Measurements from ENCODE around the gene PLA2G4B. TPM values are rescaled to one million over a fixed set of nuclear protein-coding genes. Genes with fewer than 3 reads are reported as not detected.
A peak's percentile ranks its signal among the peaks of the same experiment; 100 is the strongest.

The PLA2G4B gene
- total and polyA plus RNA-seq, 10 of the 15 experiments (the other 5 are each of a cell fraction or from before 2014, with no cell fraction given): 0.22 to 6.6 (median 2.9) TPM

- ChIA-PET CTCF (interaction anchor here (2.5 kb wide), 1 partner anchor 55 kb away, joined by 12 read pairs; the partner anchor contains the start of gene MAPKBP1), POLR2A (no interaction called here), RAD21 (ENCODE audit: unreplicated experiment) (interaction anchor here (1.1 kb wide), 1 partner anchor 56 kb away, joined by 3 read pairs; no protein-coding TSS in a partner anchor), SMC1A (ENCODE audit: uncharacterized antibody, unreplicated experiment) (interaction anchor here (0.9 to 3.0 kb wide), 4 partner anchors 9 to 144 kb away, joined by 3 to 7 read pairs (median 3); partner anchors contain the start of gene MAPKBP1)
- DNase-seq (ENCODE audit: low read depth, low spot score): no peak
- H3K4me1 ChIP-seq (ENCODE audit: control insufficient read depth, insufficient read depth, low read length): no peaks in the 10 kb centered on the region
- no peak for ATAC-seq
- peak; percentile 78 for FAIRE-seq
- H3K9me3 ChIP-seq (replicated peaks; ENCODE audit: control insufficient read depth, insufficient read depth, low read length): no peaks in the 10 kb centered on the region
- 5% methylated on average over 6 of the region's 6 CpGs for WGBS (ENCODE audit: insufficient coverage, insufficient replicate concordance, low lambda C conversion rate, missing lambda C conversion rate)
- TF ChIP-seq FOXK2 (IDR thresholded peaks at IDR 0.05): no peak
- TF ChIP-seq RFX5 (IDR thresholded peaks at IDR 0.05; ENCODE audit: low read depth, low read length): no peak
- TF ChIP-seq CBX5 (IDR thresholded peaks at IDR 0.05; ENCODE audit: low read depth): no peak
- no peak for TF ChIP-seq HDGF (IDR thresholded peaks at IDR 0.05)
- TF ChIP-seq STAT3 (IDR thresholded peaks at IDR 0.05; ENCODE audit: low read depth, low read length): no peak
- TF ChIP-seq CBX3 (IDR thresholded peaks at IDR 0.05; ENCODE audit: borderline replicate concordance, low read depth): no peak
- no peak for TF ChIP-seq RB1 (IDR thresholded peaks at IDR 0.05; ENCODE audit: borderline replicate concordance)
- TF ChIP-seq CBFB (IDR thresholded peaks at IDR 0.05; ENCODE audit: low read depth): no peak
- no peak for TF ChIP-seq TBL1XR1 (IDR thresholded peaks at IDR 0.05; ENCODE audit: low read depth, low read length)
- TF ChIP-seq LARP7 (IDR thresholded peaks at IDR 0.05): no peak
- BruUV-seq (replicated peaks): no TSS peak
- in situ Hi-C loops (cut with MboI): no loop called here
- H3K36me3 ChIP-seq (ENCODE audit: control insufficient read depth in 2 of 2, insufficient read depth in 2 of 2, low read length in 1 of 2): peaks cover 2 to 3% of the 10 kb centered on the region in 2 experiments; a peak in 3 of 4 replicates
- intact Hi-C loops (cut with micrococcal nuclease; ENCODE audit: unreplicated experiment): loop anchor here (5.0 kb wide), 2 partner anchors 74 to 144 kb away; partner anchors contain the start of gene EHD4
- H2AFZ ChIP-seq (ENCODE audit: control insufficient read depth, low read depth, low read length): no peak overlapping the region
- H3K79me2 ChIP-seq (ENCODE audit: control insufficient read depth, insufficient read depth, low read length): no peaks in the 10 kb centered on the region
- no peak overlapping the region for H3K27ac ChIP-seq (ENCODE audit: control insufficient read depth, insufficient read depth)
- H4K20me1 ChIP-seq (ENCODE audit: control insufficient read depth, insufficient read depth): no peaks in the 10 kb centered on the region; the same call in 1 of the 2 replicates
- H3K4me2 ChIP-seq (ENCODE audit: control insufficient read depth, insufficient read depth): peak overlapping the region; percentile 72
- H3K27me3 ChIP-seq (replicated peaks in 1 of 2; ENCODE audit: control insufficient read depth in 2 of 2, insufficient read depth in 2 of 2, low read length in 1 of 2): no peaks in the 10 kb centered on the region
- peak overlapping the region; percentile 85 for H3K4me3 ChIP-seq
- no peak overlapping the region for H3K9ac ChIP-seq (ENCODE audit: control insufficient read depth, insufficient read depth, low read length)
Measured at GRCh38 chr15:41828807-41829141, 9.9 kb upstream of the PLA2G4B start.

Data from GM12878 (cell line).